ES-I3 (cell line): ENCODE data around the gene ST6GALNAC2.

Experiments
- H3K36me3 ChIP-seq: 2 replicates; pipeline ENCODE4 v1.6.1; 2013; ENCODE audit warnings: mild to moderate bottlenecking, low read length, control low read depth, moderate library complexity; ENCODE audit not compliant: insufficient read depth
- H3K4me1 ChIP-seq: 2 replicates; pipeline ENCODE4 v1.6.1; 2013; ENCODE audit warnings: mild to moderate bottlenecking, control low read depth, low read length; ENCODE audit not compliant: insufficient read depth
- H3K9ac ChIP-seq: 2 replicates; pipeline ENCODE4 v1.6.1; 2013; ENCODE audit warnings: low read depth, mild to moderate bottlenecking, low read length, moderate library complexity
- H3K9me3 ChIP-seq: 2 replicates; pipeline ENCODE4 v1.6.1; 2013; ENCODE audit warnings: mild to moderate bottlenecking, low read length, moderate library complexity; ENCODE audit not compliant: control insufficient read depth, insufficient read depth

ST6GALNAC2 gene

DNA sequence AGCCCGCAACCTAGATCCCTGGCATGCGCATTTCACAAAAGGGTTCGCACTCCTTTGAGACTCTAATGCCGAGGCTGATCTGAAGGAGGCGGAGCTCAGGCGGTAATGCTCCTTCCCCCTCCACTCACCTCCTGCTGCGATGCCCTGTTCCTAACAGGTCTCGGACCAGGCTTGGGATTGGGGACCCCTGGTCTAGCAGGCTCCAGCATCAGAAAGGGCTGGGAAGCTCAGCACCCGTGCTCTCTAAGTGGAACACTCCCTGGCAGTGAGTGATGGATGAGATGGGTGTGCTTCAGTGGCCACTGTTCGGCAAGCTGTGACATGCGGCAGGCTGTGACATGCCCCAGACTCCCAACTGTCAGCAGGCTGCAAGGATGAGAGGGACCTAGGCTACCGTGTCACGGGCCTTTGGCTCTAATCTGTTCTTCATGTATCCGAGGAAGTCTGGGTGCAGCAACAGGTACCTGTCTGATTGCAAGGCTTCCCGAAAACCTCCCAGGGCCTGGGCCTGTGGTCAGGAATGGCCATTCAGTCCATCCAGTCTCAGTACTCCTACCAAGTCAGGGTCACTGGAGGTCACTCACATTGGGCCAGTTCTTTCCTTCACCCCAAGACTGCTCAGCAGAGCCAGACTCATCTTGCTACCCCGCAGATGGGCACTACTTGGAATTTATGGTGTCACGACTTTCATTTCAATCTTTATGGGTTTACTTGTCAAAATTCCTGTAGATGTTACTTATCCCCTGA is 1.3 kb upstream of the ST6GALNAC2 start:
- H3K4me1 ChIP-seq = peaks cover 9% of the 10 kb centered on the region
- H3K9me3 ChIP-seq = no peaks in the 10 kb centered on the region
- no peaks in the 10 kb centered on the region for H3K36me3 ChIP-seq
- H3K9ac ChIP-seq = no peak overlapping the region

DNA sequence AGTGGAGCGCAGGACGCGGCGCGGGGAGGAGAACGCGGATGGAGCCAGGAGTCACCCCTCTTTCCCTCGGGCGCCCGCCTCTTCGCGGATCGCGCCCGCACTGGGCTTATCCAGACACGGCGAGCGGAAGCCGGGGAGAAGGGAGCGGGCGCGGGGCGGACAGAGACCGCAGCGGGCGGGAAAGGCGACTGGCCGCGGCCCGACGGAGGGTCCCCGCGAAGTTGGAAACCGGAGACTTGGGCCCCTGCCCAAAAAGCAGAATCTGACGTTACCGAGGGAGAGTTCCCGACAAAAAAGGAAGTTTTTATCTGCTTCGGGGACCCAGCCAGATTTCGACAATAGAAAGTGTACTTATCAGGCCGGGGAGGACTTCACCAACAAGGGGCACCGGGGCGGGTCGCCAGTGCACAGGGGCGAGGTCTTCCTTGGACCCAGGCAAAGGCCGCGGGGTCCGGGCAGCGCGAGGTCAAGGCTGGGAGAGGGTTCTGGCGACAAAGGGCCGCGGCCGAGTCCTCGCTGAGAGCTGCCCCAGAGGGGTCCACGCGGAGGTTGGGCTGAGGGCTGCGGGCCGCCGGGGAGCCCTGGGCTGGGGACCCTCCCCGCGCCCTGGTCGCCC is 519 bp downstream of the ST6GALNAC2 start:
- peak overlapping the region; percentile 76 for H3K9ac ChIP-seq
- H3K9me3 ChIP-seq = no peaks in the 10 kb centered on the region
- no peaks in the 10 kb centered on the region for H3K36me3 ChIP-seq
- H3K4me1 ChIP-seq = peaks cover 19% of the 10 kb centered on the region

DNA sequence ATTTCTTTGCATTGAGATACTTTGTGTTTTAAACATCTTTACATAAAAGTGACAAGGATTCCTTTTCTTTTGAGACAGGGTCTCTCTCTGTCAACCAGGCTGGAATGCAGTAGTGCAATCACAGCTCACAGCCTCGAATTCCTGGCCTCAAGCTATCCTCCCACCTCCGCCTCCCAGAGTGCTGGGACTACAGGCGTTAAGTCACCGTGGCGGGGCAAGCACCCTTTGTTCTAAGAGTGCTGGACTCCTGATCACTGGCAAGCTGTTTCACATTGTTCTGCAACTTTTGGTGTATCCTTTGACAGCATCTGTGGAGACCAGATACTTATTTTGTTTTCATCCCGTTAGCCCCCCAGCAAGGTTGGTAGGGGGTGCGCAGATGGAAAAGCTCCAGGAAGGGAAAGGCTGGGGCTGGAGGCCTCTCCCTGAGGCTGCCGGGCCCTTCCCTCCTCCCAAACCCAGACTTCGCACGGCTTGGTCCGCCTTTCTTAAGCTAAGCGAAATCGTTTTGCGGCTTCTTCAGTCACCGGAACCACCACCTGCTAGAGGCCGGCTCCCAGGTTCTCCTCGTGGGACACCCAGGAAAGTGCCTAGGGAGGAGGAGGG is 1.1 kb downstream of the ST6GALNAC2 start:
- Histone ChIP-seq H3K4me1 (peaks cover 19% of the 10 kb centered on the region), H3K36me3 (no peaks in the 10 kb centered on the region), H3K9me3 (no peaks in the 10 kb centered on the region), H3K9ac (peak overlapping the region; percentile 76; the same call in 1 of the 2 replicates)

DNA sequence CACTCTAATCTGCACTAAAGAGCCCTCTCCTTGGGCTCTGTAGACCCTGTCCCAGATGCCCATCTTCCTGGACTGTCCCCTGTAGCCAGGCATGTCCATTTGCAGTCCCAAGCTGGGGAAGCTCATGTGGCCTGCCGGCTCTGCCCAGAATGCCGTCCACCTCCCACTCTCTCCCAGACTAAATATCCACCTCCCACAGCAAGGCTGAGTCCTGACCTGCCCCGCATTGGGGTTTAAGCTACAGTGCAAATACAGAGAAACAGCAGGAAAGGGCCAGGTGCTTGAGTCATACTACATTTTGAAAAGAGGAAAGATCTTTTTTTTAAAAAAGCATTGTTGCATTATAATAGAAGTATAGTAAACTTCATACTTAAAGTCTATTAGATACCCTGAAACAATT is 3.0 kb downstream of the ST6GALNAC2 start:
- H3K9ac ChIP-seq = no peak overlapping the region
- H3K9me3 ChIP-seq = no peaks in the 10 kb centered on the region
- H3K36me3 ChIP-seq = no peaks in the 10 kb centered on the region
- peaks cover 19% of the 10 kb centered on the region for H3K4me1 ChIP-seq

DNA sequence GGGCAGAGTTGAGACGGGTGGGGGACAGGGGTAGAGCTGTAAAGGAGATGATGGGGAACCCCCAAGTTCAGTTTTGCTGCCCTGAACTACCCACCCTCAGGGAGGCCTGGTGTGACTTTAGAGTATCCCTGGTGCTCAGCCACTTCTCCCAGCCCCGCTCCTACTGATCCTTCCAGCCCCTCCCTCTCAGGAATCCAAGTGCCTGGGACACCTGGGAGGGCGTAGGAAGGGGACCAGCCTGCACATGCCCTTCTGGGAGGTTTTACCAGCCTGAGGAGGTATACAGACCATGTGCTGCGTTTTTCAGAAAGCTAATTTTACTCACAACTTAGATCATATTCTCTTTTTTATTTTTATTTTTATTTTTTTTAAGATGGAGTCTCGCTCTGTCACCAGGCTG is 4.1 kb downstream of the ST6GALNAC2 start:
- Histone ChIP-seq H3K36me3 (no peaks in the 10 kb centered on the region), H3K9me3 (no peaks in the 10 kb centered on the region), H3K4me1 (peaks cover 14% of the 10 kb centered on the region), H3K9ac (no peak overlapping the region)

DNA sequence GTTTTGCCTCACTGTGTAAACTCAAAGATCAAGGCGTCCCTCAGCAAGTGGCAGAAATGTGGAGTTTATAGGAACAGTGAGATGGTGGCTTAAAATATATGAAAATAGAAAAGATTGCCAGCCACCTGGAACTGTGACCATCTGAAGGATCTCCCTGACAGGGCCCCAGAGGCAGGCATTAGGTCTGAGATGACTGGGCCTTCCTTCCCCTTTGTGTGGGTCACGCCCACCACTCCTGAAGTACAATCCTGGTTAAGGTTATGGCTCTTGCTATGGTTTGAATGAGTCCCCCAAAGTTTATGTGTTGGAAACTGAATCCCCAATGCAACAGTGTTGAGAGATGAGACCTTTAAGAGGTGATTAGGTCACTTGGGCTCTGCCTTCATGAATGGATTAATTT is 6.4 kb downstream of the ST6GALNAC2 start:
- H3K4me1 ChIP-seq = peaks cover 14% of the 10 kb centered on the region
- no peaks in the 10 kb centered on the region for H3K9me3 ChIP-seq
- H3K36me3 ChIP-seq = no peaks in the 10 kb centered on the region
- no peak overlapping the region for H3K9ac ChIP-seq

DNA sequence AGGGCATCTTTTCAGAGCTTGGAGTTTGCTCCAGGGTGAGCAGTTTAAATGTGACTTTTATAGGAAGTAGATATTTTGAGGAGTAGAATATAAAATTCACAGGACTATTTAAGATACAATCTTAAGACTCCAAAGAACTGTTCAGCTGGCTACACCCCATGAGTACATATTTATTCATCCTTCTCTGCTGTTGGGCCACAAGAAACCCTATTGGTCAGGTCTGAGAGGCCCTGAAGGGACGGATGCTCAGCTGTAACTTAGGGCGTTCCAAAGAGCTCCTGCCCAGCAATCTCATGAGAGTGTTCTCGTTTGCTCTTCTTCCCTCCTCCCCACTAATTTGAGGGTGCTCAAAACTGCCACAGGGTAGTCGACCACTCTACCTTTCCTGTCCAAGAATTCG is 7.3 kb downstream of the ST6GALNAC2 start:
- Histone ChIP-seq H3K4me1 (peaks cover 14% of the 10 kb centered on the region), H3K9ac (no peak overlapping the region), H3K36me3 (no peaks in the 10 kb centered on the region), H3K9me3 (no peaks in the 10 kb centered on the region)

DNA sequence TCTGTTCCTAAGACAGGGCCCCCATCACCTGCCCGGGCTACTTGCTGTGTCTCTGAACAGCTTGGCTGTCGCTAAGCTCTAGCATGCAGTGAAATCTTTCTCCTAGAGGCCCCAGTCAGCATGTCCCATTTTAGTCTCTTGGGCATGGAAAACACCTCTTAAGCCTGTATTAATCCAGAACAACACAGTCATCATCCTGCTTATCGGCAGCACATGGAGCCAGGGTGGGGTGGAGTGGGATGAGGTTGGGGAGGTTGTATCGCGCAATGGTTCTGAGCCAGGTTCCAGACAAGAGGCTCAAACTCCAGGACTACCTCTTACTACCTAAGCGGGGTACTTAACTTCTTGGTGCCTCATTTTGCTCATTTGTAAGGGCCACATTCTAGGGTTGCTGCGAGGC is 7.8 kb downstream of the ST6GALNAC2 start:
- Histone ChIP-seq H3K36me3 (no peaks in the 10 kb centered on the region), H3K9ac (no peak overlapping the region), H3K4me1 (peaks cover 14% of the 10 kb centered on the region), H3K9me3 (no peaks in the 10 kb centered on the region)

DNA sequence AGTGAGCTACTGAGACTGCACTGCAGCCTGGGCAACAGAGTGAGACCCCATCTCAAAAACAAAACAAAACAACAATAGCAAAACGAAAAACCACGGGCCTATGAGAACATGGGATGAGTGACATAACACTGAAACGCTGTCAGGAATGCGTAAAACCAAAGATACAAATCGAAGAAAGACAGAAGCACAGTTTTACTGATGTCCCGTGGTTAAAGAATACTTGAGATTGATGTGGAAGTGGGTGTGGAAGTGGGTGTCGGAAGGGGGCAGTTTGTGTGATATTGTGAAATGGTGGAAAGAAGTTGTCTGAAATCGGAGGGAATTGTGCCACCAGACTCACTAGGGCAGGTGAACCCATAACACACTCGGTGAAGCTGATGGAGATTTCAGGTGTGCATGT is 9.5 kb downstream of the ST6GALNAC2 start:
- Histone ChIP-seq H3K36me3 (no peaks in the 10 kb centered on the region), H3K4me1 (peaks cover 5% of the 10 kb centered on the region), H3K9me3 (no peaks in the 10 kb centered on the region), H3K9ac (no peak overlapping the region)

DNA sequence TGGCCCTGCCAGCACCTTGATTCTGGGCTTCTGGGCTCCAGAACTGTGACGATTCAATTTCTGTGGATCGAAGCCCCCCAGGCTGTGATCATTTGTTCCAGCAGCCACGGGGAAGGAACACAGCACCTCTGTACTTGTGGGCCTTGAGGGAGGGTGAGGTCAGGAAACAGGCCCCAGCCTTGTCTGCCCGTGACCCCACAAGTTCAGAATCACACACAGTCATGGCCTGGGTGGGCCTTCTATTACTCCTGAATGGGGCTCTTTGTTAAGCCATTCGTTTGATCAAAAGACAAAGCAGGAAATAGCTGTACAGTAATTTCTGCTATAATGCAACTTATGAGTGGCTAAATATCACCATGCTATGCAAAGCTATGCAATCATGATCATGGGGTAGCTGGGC is 10.1 kb downstream of the ST6GALNAC2 start:
- H3K9me3 ChIP-seq = no peaks in the 10 kb centered on the region
- no peaks in the 10 kb centered on the region for H3K36me3 ChIP-seq
- H3K9ac ChIP-seq = no peak overlapping the region
- H3K4me1 ChIP-seq = no peaks in the 10 kb centered on the region; the same call in 1 of the 2 replicates

DNA sequence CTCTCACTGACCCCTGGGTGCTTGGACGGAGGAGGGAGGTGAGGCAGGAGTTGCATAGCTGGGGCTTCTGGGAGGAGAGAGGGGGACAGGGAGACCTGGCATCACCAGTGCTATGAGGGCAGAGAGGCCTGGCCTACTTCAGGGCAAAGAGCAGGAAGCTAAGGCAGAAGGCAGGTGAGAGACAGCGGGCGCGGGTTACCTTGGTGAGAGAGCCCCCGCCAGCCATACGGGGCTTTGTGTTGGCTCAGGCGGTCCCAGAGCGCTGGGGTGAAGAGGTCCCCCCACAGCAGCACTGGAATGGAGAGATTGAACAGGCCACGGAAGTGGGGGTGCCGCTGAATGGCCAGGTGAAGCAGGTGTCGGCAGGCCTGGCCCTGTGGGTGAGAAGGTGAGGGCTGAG is 11.5 kb downstream of the ST6GALNAC2 start:
- Histone ChIP-seq H3K9ac (no peak overlapping the region), H3K4me1 (peaks cover 7% of the 10 kb centered on the region; the same call in 1 of the 2 replicates), H3K36me3 (no peaks in the 10 kb centered on the region), H3K9me3 (no peaks in the 10 kb centered on the region)

DNA sequence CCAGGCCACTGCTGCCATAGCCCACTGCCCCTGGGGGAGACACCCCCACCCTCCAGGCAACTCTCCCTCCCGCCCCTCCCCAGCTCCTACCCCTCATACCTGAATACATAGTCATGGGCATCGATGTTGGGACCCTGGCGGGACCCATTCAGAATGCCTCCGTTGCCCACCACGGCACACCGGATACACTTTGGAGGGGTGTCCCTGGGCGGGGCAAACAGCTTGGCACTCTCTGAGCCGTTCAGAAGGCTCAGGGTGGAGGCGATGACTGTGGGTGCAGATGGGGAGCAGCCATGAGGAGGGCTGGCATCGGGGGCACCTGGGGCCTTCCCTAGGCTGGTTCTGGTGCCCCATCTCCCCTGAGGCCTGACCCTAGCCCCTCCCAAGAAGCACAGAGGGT is 12.6 kb downstream of the ST6GALNAC2 start:
- H3K4me1 ChIP-seq = peaks cover 12% of the 10 kb centered on the region; the same call in 1 of the 2 replicates

DNA sequence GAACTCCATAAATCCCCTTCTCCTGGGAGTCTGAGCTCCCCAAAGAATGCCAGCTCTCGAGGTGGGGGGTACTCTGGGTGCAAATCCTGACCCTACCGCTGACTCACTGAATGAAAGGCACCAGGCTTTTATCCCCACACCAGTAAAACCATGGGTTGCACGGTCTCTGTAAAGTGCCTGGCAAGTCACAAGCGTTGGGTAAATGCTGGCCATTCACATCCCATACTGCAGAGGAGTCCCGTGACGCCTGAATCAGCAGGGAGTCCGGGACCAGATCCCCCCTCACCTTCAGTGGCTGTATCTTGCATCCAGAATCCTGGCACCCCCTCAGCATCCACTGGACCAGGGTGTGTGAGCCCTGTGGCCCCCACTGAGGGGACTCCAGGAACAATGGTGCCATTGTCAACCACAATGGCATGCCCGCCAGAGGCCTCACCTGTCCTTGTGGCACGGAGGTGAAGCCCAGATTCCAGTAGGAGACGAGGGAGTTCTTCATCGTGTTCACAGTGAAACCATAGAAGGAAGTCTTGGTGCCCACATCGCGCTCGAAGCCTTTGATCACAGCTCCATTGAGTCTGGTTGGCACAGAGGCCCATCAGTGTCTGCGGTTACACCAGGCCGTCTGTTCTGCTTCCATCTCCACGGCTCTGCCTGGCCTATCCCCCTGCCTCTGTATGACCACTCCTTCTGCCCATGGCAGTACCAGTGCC is 13.3 kb downstream of the ST6GALNAC2 start:
- Histone ChIP-seq H3K9ac (no peak overlapping the region), H3K4me1 (peaks cover 19% of the 10 kb centered on the region; the same call in 1 of the 2 replicates), H3K36me3 (no peaks in the 10 kb centered on the region), H3K9me3 (no peaks in the 10 kb centered on the region)

More for the DNA sequence above, 12.6 kb downstream of the ST6GALNAC2 start:
- Histone ChIP-seq H3K9ac (no peak overlapping the region), H3K9me3 (no peaks in the 10 kb centered on the region), H3K36me3 (no peaks in the 10 kb centered on the region)

DNA sequence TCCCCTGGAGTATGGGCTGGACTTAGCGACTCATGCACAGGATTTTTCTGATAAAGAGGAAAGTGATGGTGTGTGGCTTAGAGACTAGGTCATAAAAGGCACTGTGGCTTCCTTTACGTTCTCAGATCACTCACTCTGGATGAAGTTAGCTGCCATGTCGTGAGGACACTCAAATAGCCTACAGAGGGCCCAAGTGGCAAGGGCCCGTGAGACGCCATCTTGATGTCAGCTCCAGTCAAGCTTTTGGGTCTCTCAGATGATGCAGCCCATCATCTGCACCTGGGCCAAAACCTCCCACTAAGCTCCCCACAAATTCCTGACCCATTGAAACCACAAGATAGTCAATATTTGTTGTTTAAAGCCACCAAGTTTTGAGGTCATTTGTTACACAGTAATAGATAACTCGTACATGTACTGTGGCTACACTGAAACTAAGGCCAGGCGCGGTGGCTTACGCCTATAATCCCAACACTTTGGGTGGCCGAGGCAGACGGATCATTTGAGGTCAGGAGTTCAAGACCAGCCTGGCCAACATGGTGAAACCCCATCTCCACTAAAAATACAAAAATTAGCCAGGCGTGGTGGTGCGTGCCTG is 14.7 kb downstream of the ST6GALNAC2 start:
- Histone ChIP-seq H3K36me3 (peaks cover 4% of the 10 kb centered on the region; the same call in 1 of the 2 replicates), H3K9ac (no peak overlapping the region), H3K4me1 (peaks cover 26% of the 10 kb centered on the region; the same call in 1 of the 2 replicates), H3K9me3 (no peaks in the 10 kb centered on the region)
